ENCODE measurements around the gene TRIM62. TPM values are rescaled to one million over a fixed set of nuclear protein-coding genes. Genes with fewer than 3 reads are reported as not detected.
"Not testable (repeated sequence)": the region's sequence is repeated elsewhere in the genome, so short reads cannot be mapped to it uniquely, and the experiment has no call there.

The TRIM62 gene
- total and polyA plus RNA-seq, 2 experiments from 2014 or later, result 2.9 to 18.9 TPM

GRCh38 chr1:33110477-33110876 lies 71.4 kb downstream of the TRIM62 start:
- H3K36me3 ChIP-seq (ENCODE audit: insufficient read depth), result no peaks in the 10 kb centered on the region
- no peak for ATAC-seq
- TF ChIP-seq ETS1 (IDR thresholded peaks at IDR 0.05) (no peak), NANOG (IDR thresholded peaks at IDR 0.05; ENCODE audit: borderline replicate concordance) (no peak), ZNF331 (CRISPR knock-in tag; IDR thresholded peaks at IDR 0.05; ENCODE audit: low read depth) (no peak), EZH2 (IDR thresholded peaks at IDR 0.05; ENCODE audit: low read depth, unreplicated experiment) (no peak), CREB1 (CRISPR knock-in tag; IDR thresholded peaks at IDR 0.05; ENCODE audit: low read depth) (no peak), EZH2phosphoT487 (IDR thresholded peaks at IDR 0.05; ENCODE audit: unreplicated experiment) (no peak), POLR2AphosphoS5 (IDR thresholded peaks at IDR 0.05; ENCODE audit: low read depth) (no peak), REST (IDR thresholded peaks at IDR 0.05; ENCODE audit: unreplicated experiment) (no peak), CTCF (conservative IDR thresholded peaks at IDR 0.05; ENCODE audit: low read depth in 2 of 2) (no peak), STAT1 (IDR thresholded peaks at IDR 0.05; ENCODE audit: unreplicated experiment) (no peak)
- no peaks in the 10 kb centered on the region for H3K9me2 ChIP-seq (ENCODE audit: insufficient read depth)
- no peaks in the 10 kb centered on the region for H4K20me1 ChIP-seq (replicated peaks; ENCODE audit: insufficient read depth)
- H2AFZ ChIP-seq, result no peak overlapping the region
- H3K27ac ChIP-seq (ENCODE audit: low read depth), result no peak overlapping the region
- H3K4me1 ChIP-seq (ENCODE audit: insufficient read depth), result no peaks in the 10 kb centered on the region
- H3K4me3 ChIP-seq, result no peak overlapping the region
- Mint-ChIP-seq H3K36me3 (ENCODE audit: low read depth) (no peaks in the 10 kb centered on the region), H3K27me3 (ENCODE audit: insufficient read depth, low read depth, poor library complexity) (no peaks in the 10 kb centered on the region), H3K27ac (no peak overlapping the region), H3K4me1 (no peaks in the 10 kb centered on the region), H3K4me3 (no peak overlapping the region), H3K9me3 (no peaks in the 10 kb centered on the region)
- no peak overlapping the region for H3K4me2 ChIP-seq
- DNase-seq (ENCODE audit: low spot score), result no peak
- no peaks in the 10 kb centered on the region for H3F3A ChIP-seq (replicated peaks; ENCODE audit: low read depth)
- no peaks in the 10 kb centered on the region for H3K79me2 ChIP-seq (replicated peaks; ENCODE audit: insufficient read depth)
- H3K27me3 ChIP-seq (ENCODE audit: insufficient read depth), result no peaks in the 10 kb centered on the region

- 0 out of 2 replicates have a peak overlapping the region, but pooled peaks have one; percentile 57 for H2AFZ ChIP-seq
- H3K4me2 ChIP-seq, result 0 out of 2 replicates have a peak overlapping the region, but pooled peaks have one; percentile 12
- not testable (repeated sequence) for H3K36me3 ChIP-seq (ENCODE audit: insufficient read depth); H3K36me3 Mint-ChIP-seq (ENCODE audit: low read depth); H3K9me2 ChIP-seq (ENCODE audit: insufficient read depth); H3K4me3 ChIP-seq; H4K20me1 ChIP-seq (replicated peaks; ENCODE audit: insufficient read depth); H3K27me3 ChIP-seq (ENCODE audit: insufficient read depth); H3K4me1 ChIP-seq (ENCODE audit: insufficient read depth); H3K4me1 Mint-ChIP-seq; DNase-seq (ENCODE audit: low spot score); H3K9me3 Mint-ChIP-seq; ATAC-seq; H3F3A ChIP-seq (replicated peaks; ENCODE audit: low read depth); H3K79me2 ChIP-seq (replicated peaks; ENCODE audit: insufficient read depth); H3K27ac ChIP-seq (ENCODE audit: low read depth); H3K27ac Mint-ChIP-seq; H3K4me3 Mint-ChIP-seq
- peaks cover 11% of the 10 kb centered on the region for H3K27me3 Mint-ChIP-seq (ENCODE audit: insufficient read depth, low read depth, poor library complexity)
Observed at GRCh38 chr1:33100119-33100415, 81.8 kb downstream of the TRIM62 start.

Data from GM23338 (cell line).